Large intestine (tissue), 3 donors: Measurements from ENCODE around the gene GNAI1. TPM values are rescaled to one million over a fixed set of nuclear protein-coding genes. Genes with fewer than 3 reads are reported as not detected.

Experiments used
- DNase-seq, 2 donors: peaks; one replicate each; pipeline versions ENCODE4 v3.0.0 to v3.0.0-alpha.2; 2013
- H3K27ac ChIP-seq: one replicate; pipeline ENCODE4 v1.5.1; 2013; ENCODE audit warnings: low read length
- H3K27me3 ChIP-seq: 2 replicates; pipeline ENCODE4 v1.6.1; 2013; ENCODE audit warnings: low read length; ENCODE audit not compliant: control insufficient read depth, insufficient read depth
- H3K36me3 ChIP-seq: 2 replicates; pipeline ENCODE4 v1.6.1; 2013; ENCODE audit warnings: low read length; ENCODE audit not compliant: control insufficient read depth, insufficient read depth
- H3K4me1 ChIP-seq: one replicate; pipeline ENCODE4 v1.6.1; 2013; ENCODE audit warnings: low read length; ENCODE audit not compliant: control insufficient read depth, insufficient read depth
- H3K4me3 ChIP-seq: one replicate; pipeline ENCODE4 v1.5.1; 2013; ENCODE audit warnings: low read length
- H3K9me3 ChIP-seq: one replicate; pipeline ENCODE4 v1.6.1; 2013; ENCODE audit warnings: mild to moderate bottlenecking, low read depth, low read length, moderate library complexity; ENCODE audit not compliant: control insufficient read depth
- WGBS: methylation state at CpG from one replicate; pipeline ENCODE4 v1.1.5; 2013; ENCODE audit warnings: low lambda C conversion rate; ENCODE audit not compliant: insufficient coverage; 5-methylcytosine and 5-hydroxymethylcytosine counted together
- polyA plus RNA-seq: library from polyadenylated mRNA; unstranded; fragments of 120-200 nt; gene quantifications from one replicate; pipeline ENCODE4 v1.2.1, GENCODE V29; 2013

Gene GNAI1
- polyA plus RNA-seq, 1 donor: 25.4 TPM

- DNase-seq: no peak
- WGBS: no CpG with 5 or more reads among the region's 4 CpGs
- peaks cover 3% of the 10 kb centered on the region for H3K9me3 ChIP-seq
- H3K36me3 ChIP-seq: no peaks in the 10 kb centered on the region
- H3K4me1 ChIP-seq: no peaks in the 10 kb centered on the region
- no peak overlapping the region for H3K4me3 ChIP-seq
- H3K27ac ChIP-seq: no peak overlapping the region
- H3K27me3 ChIP-seq: no peaks in the 10 kb centered on the region
Observed at GRCh38 chr7:80184693-80185092, 50.1 kb downstream of the GNAI1 start.

GRCh38 chr7:80185571-80185970, 50.9 kb downstream of the GNAI1 start:
- H3K4me1 ChIP-seq: no peaks in the 10 kb centered on the region
- DNase-seq: no peak
- 72% methylated on average over 2 of the region's 7 CpGs for WGBS
- H3K36me3 ChIP-seq: no peaks in the 10 kb centered on the region
- no peak overlapping the region for H3K27ac ChIP-seq
- no peak overlapping the region for H3K4me3 ChIP-seq
- H3K27me3 ChIP-seq: no peaks in the 10 kb centered on the region
- H3K9me3 ChIP-seq: peaks cover 3% of the 10 kb centered on the region

GRCh38 chr7:80186721-80187120, 52.1 kb downstream of the GNAI1 start:
- H3K36me3 ChIP-seq: no peaks in the 10 kb centered on the region
- no peaks in the 10 kb centered on the region for H3K4me1 ChIP-seq
- peaks cover 3% of the 10 kb centered on the region for H3K9me3 ChIP-seq
- H3K27me3 ChIP-seq: no peaks in the 10 kb centered on the region
- no peak overlapping the region for H3K4me3 ChIP-seq
- DNase-seq: no peak
- H3K27ac ChIP-seq: no peak overlapping the region

- Histone ChIP-seq H3K27ac (no peak overlapping the region), H3K4me1 (no peaks in the 10 kb centered on the region), H3K36me3 (no peaks in the 10 kb centered on the region), H3K9me3 (peaks cover 3% of the 10 kb centered on the region), H3K4me3 (no peak overlapping the region), H3K27me3 (no peaks in the 10 kb centered on the region)
- no peak for DNase-seq
- WGBS: 80% methylated on average over 1 of the region's 1 CpG
Observed at GRCh38 chr7:80187279-80187678, 52.6 kb downstream of the GNAI1 start.

- no peak for DNase-seq
- H3K4me3 ChIP-seq: no peak overlapping the region
- H3K36me3 ChIP-seq: no peaks in the 10 kb centered on the region
- no peaks in the 10 kb centered on the region for H3K4me1 ChIP-seq
- no peaks in the 10 kb centered on the region for H3K27me3 ChIP-seq
- H3K27ac ChIP-seq: no peak overlapping the region
- peaks cover 3% of the 10 kb centered on the region for H3K9me3 ChIP-seq
Observed at GRCh38 chr7:80187727-80188126, 53.1 kb downstream of the GNAI1 start.

- no peaks in the 10 kb centered on the region for H3K36me3 ChIP-seq
- DNase-seq: no peak
- H3K4me1 ChIP-seq: no peaks in the 10 kb centered on the region
- no peak overlapping the region for H3K4me3 ChIP-seq
- WGBS: 83% methylated on average over 1 of the region's 4 CpGs
- H3K27me3 ChIP-seq: no peaks in the 10 kb centered on the region
- no peak overlapping the region for H3K27ac ChIP-seq
- H3K9me3 ChIP-seq: no peaks in the 10 kb centered on the region
Observed at GRCh38 chr7:80189638-80190037, 55.0 kb downstream of the GNAI1 start.

- Histone ChIP-seq H3K4me3 (no peak overlapping the region), H3K27me3 (no peaks in the 10 kb centered on the region), H3K36me3 (peaks cover 7% of the 10 kb centered on the region), H3K27ac (no peak overlapping the region), H3K9me3 (no peaks in the 10 kb centered on the region), H3K4me1 (no peaks in the 10 kb centered on the region)
- no peak for DNase-seq
- WGBS: 100% methylated on average over 2 of the region's 2 CpGs
Observed at GRCh38 chr7:80197627-80198026, 63.0 kb downstream of the GNAI1 start.

- no peak overlapping the region for H3K4me3 ChIP-seq
- H3K27ac ChIP-seq: no peak overlapping the region
- 100% methylated on average over 2 of the region's 5 CpGs for WGBS
- H3K9me3 ChIP-seq: no peaks in the 10 kb centered on the region
- peaks cover 7% of the 10 kb centered on the region for H3K36me3 ChIP-seq
- H3K27me3 ChIP-seq: no peaks in the 10 kb centered on the region
- DNase-seq: no peak
- H3K4me1 ChIP-seq: no peaks in the 10 kb centered on the region
Observed at GRCh38 chr7:80199051-80199450, 64.4 kb downstream of the GNAI1 start.

- Histone ChIP-seq H3K36me3 (peaks cover 7% of the 10 kb centered on the region), H3K4me1 (no peaks in the 10 kb centered on the region), H3K4me3 (no peak overlapping the region), H3K9me3 (no peaks in the 10 kb centered on the region), H3K27ac (no peak overlapping the region), H3K27me3 (no peaks in the 10 kb centered on the region)
- no peak for DNase-seq
- WGBS: 60% methylated on average over 3 of the region's 3 CpGs
Observed at GRCh38 chr7:80204454-80204853, 69.8 kb downstream of the GNAI1 start.

- Histone ChIP-seq H3K4me1 (no peaks in the 10 kb centered on the region), H3K4me3 (no peak overlapping the region), H3K9me3 (no peaks in the 10 kb centered on the region), H3K27ac (no peak overlapping the region), H3K27me3 (no peaks in the 10 kb centered on the region), H3K36me3 (peaks cover 6% of the 10 kb centered on the region)
- no CpG with 5 or more reads among the region's 1 CpG for WGBS
- no peak for DNase-seq
Observed at GRCh38 chr7:80204919-80205318, 70.3 kb downstream of the GNAI1 start.

GRCh38 chr7:80206763-80207162, 72.1 kb downstream of the GNAI1 start:
- no peaks in the 10 kb centered on the region for H3K4me1 ChIP-seq
- DNase-seq: no peak
- no peaks in the 10 kb centered on the region for H3K36me3 ChIP-seq
- no peak overlapping the region for H3K27ac ChIP-seq
- H3K9me3 ChIP-seq: no peaks in the 10 kb centered on the region
- H3K4me3 ChIP-seq: no peak overlapping the region
- 100% methylated on average over 1 of the region's 2 CpGs for WGBS
- H3K27me3 ChIP-seq: no peaks in the 10 kb centered on the region
